HepG2 (cell line): ENCODE results near the gene TPRN. TPM values are rescaled to one million over a fixed set of nuclear protein-coding genes. Genes with fewer than 3 reads are reported as not detected.

ENCODE experiments used
- ARNT2 ChIP-seq: sonication (generic); formaldehyde crosslinking; IDR thresholded peaks from 2 replicates; pipeline ENCODE4 v1.8.0; 2022; ENCODE audit warnings: mild to moderate bottlenecking, low read depth, missing genetic modification reagents, moderate library complexity
- EEA1 ChIP-seq: sonication (generic); formaldehyde crosslinking; IDR thresholded peaks from 2 replicates; pipeline ENCODE4 v1.5.1; 2020; ENCODE audit warnings: mild to moderate bottlenecking, missing genetic modification reagents, borderline replicate concordance
- GTF2F1 ChIP-seq: fragments of 150-350 bp; IDR thresholded peaks from 2 replicates; pipeline ENCODE4 v1.6.1; 2014; ENCODE audit warnings: low read length
- JARID2 ChIP-seq: sonication (generic); formaldehyde crosslinking; IDR thresholded peaks from 2 replicates; pipeline ENCODE4 v1.8.1; 2023; ENCODE audit warnings: missing genetic modification reagents, inconsistent platforms; ENCODE audit not compliant: insufficient replicate concordance
- MXD4 ChIP-seq: IDR thresholded peaks from 2 replicates; pipeline ENCODE4 v1.6.1; 2016; ENCODE audit warnings: mild to moderate bottlenecking, missing biosample characterization, missing genetic modification reagents
- NFE2L1 ChIP-seq: sonication (generic); formaldehyde crosslinking; IDR thresholded peaks from 2 replicates; pipeline ENCODE4 v1.4.0; 2020; ENCODE audit warnings: missing genetic modification reagents, mild to moderate bottlenecking, borderline replicate concordance
- PCBP1 ChIP-seq: fragments of 200-400 bp; formaldehyde crosslinking; IDR thresholded peaks from 2 replicates; pipeline ENCODE4 v1.6.1; 2017; ENCODE audit warnings: mild to moderate bottlenecking, low read depth, low read length, borderline replicate concordance
- POLR2AphosphoS5 ChIP-seq: IDR thresholded peaks from 2 replicates; pipeline ENCODE4 v1.6.1; 2012; ENCODE audit warnings: low read depth, low read length
- SPEN ChIP-seq: sonication (generic); formaldehyde crosslinking; IDR thresholded peaks from 2 replicates; pipeline ENCODE4 v1.5.1; 2020; ENCODE audit warnings: low read depth, mild to moderate bottlenecking, missing genetic modification reagents
- STAG1 ChIP-seq: sonication (generic); formaldehyde crosslinking; IDR thresholded peaks from 2 replicates; pipeline ENCODE4 v1.4.0; 2020; ENCODE audit warnings: missing genetic modification reagents
- YY1 ChIP-seq: IDR thresholded peaks from 2 replicates; pipeline ENCODE4 v1.6.1; 2011; ENCODE audit warnings: low read length, low read depth, moderate library complexity, mild to moderate bottlenecking; ENCODE audit not compliant: insufficient read depth, insufficient replicate concordance
- ZKSCAN8 ChIP-seq: IDR thresholded peaks from 2 replicates; pipeline ENCODE4 v1.6.1; 2016; ENCODE audit warnings: borderline replicate concordance, missing genetic modification reagents, missing compliant biosample characterization
- ZNF274 ChIP-seq: sonication (generic); formaldehyde crosslinking; IDR thresholded peaks from 2 replicates; pipeline ENCODE4 v1.5.1; 2020; ENCODE audit warnings: mild to moderate bottlenecking, missing genetic modification reagents
- ZNF574 ChIP-seq: sonication (generic); formaldehyde crosslinking; IDR thresholded peaks from 2 replicates; pipeline ENCODE4 v1.4.0; 2020; ENCODE audit warnings: missing genetic modification reagents
- ZNF589 ChIP-seq: sonication (generic); formaldehyde crosslinking; conservative IDR thresholded peaks from 2 replicates; pipeline ENCODE4 v1.8.0; 2022; ENCODE audit warnings: mild to moderate bottlenecking, moderate library complexity, missing genetic modification reagents
- ZNF598 ChIP-seq: sonication (generic); formaldehyde crosslinking; IDR thresholded peaks from 2 replicates; pipeline ENCODE4 v1.5.1; 2020; ENCODE audit warnings: mild to moderate bottlenecking, missing genetic modification reagents, borderline replicate concordance
- ZNF639 ChIP-seq: conservative IDR thresholded peaks from 2 replicates; pipeline ENCODE4 v1.6.1; 2018; ENCODE audit warnings: missing genetic modification reagents
- ZSCAN25 ChIP-seq: sonication (generic); formaldehyde crosslinking; IDR thresholded peaks from 2 replicates; pipeline ENCODE4 v1.8.0; 2022; ENCODE audit warnings: mild to moderate bottlenecking, missing genetic modification reagents
- polyA plus RNA-seq, 8 experiments: library from polyadenylated mRNA; depleted of rRNA in 3 of 8; stranded (reverse) in 7 of 8; unstranded in 1 of 8; fragments of >200 nt; fragmentation: Illumina TruSeq in 4 of 8; extraction: Trizol in 4 of 8; gene quantifications; 2 replicates each; pipeline versions ENCODE4 v1.2.1 to v1.2.3, GENCODE V29; 2011 to 2016; ENCODE audit warnings: low read depth in 4 of 8, missing spikeins in 1 of 8, mixed read lengths in 1 of 8; ENCODE audit not compliant: insufficient read depth in 1 of 8
- total RNA-seq, 5 experiments: library from RNA; depleted of rRNA; stranded (reverse); fragments of >200 nt; fragmentation: Illumina TruSeq; extraction: Trizol; gene quantifications; 2 replicates each; pipeline ENCODE4 v1.2.3, GENCODE V29; 2016; ENCODE audit warnings: low read depth in 1 of 5
- TF ChIP-seq, protein P1 (sequence below): sonication (generic); formaldehyde crosslinking; IDR thresholded peaks from 2 replicates; pipeline ENCODE4 v1.8.1; 2023; ENCODE audit warnings: mild to moderate bottlenecking, inconsistent platforms, moderate library complexity, missing genetic modification reagents, borderline replicate concordance
- TF ChIP-seq, protein P2 (sequence below): IDR thresholded peaks from 2 replicates; pipeline ENCODE4 v1.6.1; 2012; ENCODE audit warnings: low read length, improper control_type of control experiment

The TPRN gene
- total and polyA plus RNA-seq, 2 of the 13 experiments (the other 11 are each of a cell fraction or from before 2014, with no cell fraction given): 10.1 to 19.2 TPM

DNA sequence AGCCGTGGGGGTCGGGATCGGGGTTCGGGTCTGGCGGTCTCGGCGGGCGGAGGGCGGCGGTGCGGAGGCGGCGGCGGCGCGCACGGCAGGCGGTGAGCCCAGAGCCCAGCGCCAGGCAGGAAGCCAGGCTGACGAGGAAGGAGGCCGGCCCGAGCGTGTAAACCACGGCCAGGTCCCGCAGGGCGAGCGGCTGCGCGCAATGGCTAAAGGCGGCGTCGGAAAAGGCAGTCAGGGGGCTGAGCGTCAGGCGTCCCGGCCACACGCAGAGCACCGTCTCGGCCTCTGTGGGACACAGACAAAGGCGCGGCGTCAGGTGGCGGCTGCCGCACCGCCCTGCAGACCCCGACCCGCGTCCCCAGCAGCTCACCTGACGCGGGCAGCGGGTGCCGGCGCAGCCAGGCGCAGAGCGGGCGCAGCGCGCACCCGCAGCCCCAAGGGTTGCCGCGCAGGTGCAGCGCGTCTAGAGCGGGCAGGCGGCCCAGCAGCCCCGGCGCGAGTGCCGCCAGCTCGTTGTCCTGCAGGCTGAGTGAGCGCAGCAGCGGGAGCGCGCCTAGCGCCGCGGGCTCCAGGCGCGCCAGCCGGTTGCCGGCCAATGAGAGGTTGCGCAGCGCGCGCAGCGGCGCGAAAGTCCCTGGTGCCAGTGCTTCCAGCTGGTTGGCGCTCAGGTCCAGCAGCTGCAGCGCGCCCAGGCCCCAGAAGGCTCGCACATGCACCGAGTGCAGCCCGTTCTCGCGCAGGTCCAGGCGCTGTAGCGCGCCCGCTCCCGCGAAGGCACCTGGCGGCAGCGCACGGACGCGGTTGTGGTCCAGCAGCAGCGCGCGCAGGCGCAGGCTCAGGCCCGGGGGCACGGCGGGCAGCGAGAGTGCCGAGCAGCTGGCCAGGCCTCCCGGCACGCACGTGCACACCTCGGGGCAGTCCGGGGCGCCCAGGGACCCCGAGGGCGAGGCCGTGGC is 31.4 kb downstream of the TPRN start (continued):
- TF ChIP-seq ARNT2 (CRISPR knock-in tag): peak; percentile 54; the same call in 1 of the 2 replicates
- TF ChIP-seq YY1: no peak
- TF ChIP-seq ZNF574 (CRISPR knock-in tag): peak; percentile 35; the same call in 1 of the 2 replicates
- no peak for TF ChIP-seq STAG1 (CRISPR knock-in tag)
- TF ChIP-seq JARID2 (CRISPR knock-in tag): no peak
- no peak for TF ChIP-seq NFE2L1 (CRISPR knock-in tag)
- no peak for TF ChIP-seq ZNF274
- TF ChIP-seq, protein P1, sequence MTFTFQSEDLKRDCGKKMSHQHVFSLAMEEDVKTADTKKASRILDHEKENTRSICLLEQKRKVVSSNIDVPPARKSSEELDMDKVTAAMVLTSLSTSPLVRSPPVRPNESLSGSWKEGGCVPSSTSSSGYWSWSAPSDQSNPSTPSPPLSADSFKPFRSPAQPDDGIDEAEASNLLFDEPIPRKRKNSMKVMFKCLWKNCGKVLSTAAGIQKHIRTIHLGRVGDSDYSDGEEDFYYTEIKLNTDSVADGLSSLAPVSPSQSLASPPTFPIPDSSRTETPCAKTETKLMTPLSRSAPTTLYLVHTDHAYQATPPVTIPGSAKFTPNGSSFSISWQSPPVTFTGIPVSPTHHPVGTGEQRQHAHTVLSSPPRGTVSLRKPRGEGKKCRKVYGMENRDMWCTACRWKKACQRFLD (CRISPR knock-in tag): no peak
- TF ChIP-seq ZKSCAN8 (CRISPR knock-in tag): no peak
- TF ChIP-seq SPEN: no peak
- TF ChIP-seq, protein P2, sequence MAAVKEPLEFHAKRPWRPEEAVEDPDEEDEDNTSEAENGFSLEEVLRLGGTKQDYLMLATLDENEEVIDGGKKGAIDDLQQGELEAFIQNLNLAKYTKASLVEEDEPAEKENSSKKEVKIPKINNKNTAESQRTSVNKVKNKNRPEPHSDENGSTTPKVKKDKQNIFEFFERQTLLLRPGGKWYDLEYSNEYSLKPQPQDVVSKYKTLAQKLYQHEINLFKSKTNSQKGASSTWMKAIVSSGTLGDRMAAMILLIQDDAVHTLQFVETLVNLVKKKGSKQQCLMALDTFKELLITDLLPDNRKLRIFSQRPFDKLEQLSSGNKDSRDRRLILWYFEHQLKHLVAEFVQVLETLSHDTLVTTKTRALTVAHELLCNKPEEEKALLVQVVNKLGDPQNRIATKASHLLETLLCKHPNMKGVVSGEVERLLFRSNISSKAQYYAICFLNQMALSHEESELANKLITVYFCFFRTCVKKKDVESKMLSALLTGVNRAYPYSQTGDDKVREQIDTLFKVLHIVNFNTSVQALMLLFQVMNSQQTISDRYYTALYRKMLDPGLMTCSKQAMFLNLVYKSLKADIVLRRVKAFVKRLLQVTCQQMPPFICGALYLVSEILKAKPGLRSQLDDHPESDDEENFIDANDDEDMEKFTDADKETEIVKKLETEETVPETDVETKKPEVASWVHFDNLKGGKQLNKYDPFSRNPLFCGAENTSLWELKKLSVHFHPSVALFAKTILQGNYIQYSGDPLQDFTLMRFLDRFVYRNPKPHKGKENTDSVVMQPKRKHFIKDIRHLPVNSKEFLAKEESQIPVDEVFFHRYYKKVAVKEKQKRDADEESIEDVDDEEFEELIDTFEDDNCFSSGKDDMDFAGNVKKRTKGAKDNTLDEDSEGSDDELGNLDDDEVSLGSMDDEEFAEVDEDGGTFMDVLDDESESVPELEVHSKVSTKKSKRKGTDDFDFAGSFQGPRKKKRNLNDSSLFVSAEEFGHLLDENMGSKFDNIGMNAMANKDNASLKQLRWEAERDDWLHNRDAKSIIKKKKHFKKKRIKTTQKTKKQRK: no peak
- TF ChIP-seq ZNF589 (CRISPR knock-in tag): no peak
- no peak for TF ChIP-seq GTF2F1
- no peak for TF ChIP-seq MXD4 (CRISPR knock-in tag)
- TF ChIP-seq PCBP1: no peak
- TF ChIP-seq POLR2AphosphoS5: no peak
- TF ChIP-seq ZNF598 (CRISPR knock-in tag): no peak
- TF ChIP-seq EEA1: no peak
- 0 out of 2 replicates have a peak, but pooled peaks have one; percentile 26 for TF ChIP-seq ZSCAN25 (CRISPR knock-in tag)
- no peak for TF ChIP-seq ZNF639
